Naive thymus-derived CD8-positive, alpha-beta T cell (primary cell): ENCODE data around the gene ZMIZ2. TPM values are rescaled to one million over a fixed set of nuclear protein-coding genes. Genes with fewer than 3 reads are reported as not detected.

Source experiments
- ATAC-seq, 2 donors: fragments of 150-1000 bp; cut with Tn5 transposase in 1 of 2; sonication (Bioruptor Pico), chemical (Tn5 transposase) in 1 of 2; 1 replicate in 1 of 2; 2 replicates in 1 of 2; pipeline ENCODE4 v1.10.0; 2021; ENCODE audit warnings: mild to moderate bottlenecking in 2 of 2, moderate library complexity in 2 of 2
- POLR2A ChIA-PET: fragments of 350-600 bp; sonication (Branson Sonifier 250); formaldehyde crosslinking; loops from one replicate; lab custom pipeline; 2021; ENCODE audit warnings: antibody characterized with exemption; lab: Charles Lee
- DNase-seq, 10 donors: peaks; one replicate each; pipeline versions ENCODE4 v3.0.0 to v3.0.0-alpha.2; 2020 to 2022
- H3K27ac Mint-ChIP-seq, 10 donors: one replicate each; pipeline ENCODE4 v1.8.0; 2020 to 2022; ENCODE audit warnings: mild to moderate bottlenecking in 10 of 10, mixed read lengths in 10 of 10, moderate library complexity in 4 of 10, inconsistent platforms in 1 of 10
- H3K27me3 Mint-ChIP-seq, 5 donors: one replicate each; pipeline ENCODE4 v1.8.0; 2021 to 2022; ENCODE audit warnings: mixed read lengths in 5 of 5
- H3K36me3 Mint-ChIP-seq, 3 donors: one replicate each; pipeline ENCODE4 v1.8.0; 2020 to 2022; ENCODE audit warnings: mixed read lengths in 3 of 3, mild to moderate bottlenecking in 2 of 3, inconsistent platforms in 1 of 3
- H3K4me1 Mint-ChIP-seq, 4 donors: one replicate each; pipeline ENCODE4 v1.8.0; 2021 to 2022; ENCODE audit warnings: mixed read lengths in 4 of 4
- H3K4me3 Mint-ChIP-seq, 10 donors: one replicate each; pipeline ENCODE4 v1.8.0; 2020 to 2022; ENCODE audit warnings: mild to moderate bottlenecking in 10 of 10, mixed read lengths in 10 of 10, moderate library complexity in 6 of 10, inconsistent platforms in 1 of 10
- H3K9me3 Mint-ChIP-seq, 9 donors: one replicate each; pipeline ENCODE4 v1.8.0; 2020 to 2022; ENCODE audit warnings: mixed read lengths in 9 of 9, mild to moderate bottlenecking in 3 of 9, inconsistent platforms in 1 of 9, moderate library complexity in 1 of 9
- polyA plus RNA-seq, 3 donors: library from polyadenylated mRNA; unstranded; fragments of 300-500 nt; fragmentation: Illumina TruSeq; gene quantifications; one replicate each; pipeline ENCODE4 v1.2.3, GENCODE V29; 2021
- total RNA-seq, 8 experiments: library from RNA in 2 of 8; stranded (reverse) in 2 of 8; gene quantifications; one replicate each; pipeline ENCODE4 v1.2.3 and lab custom pipeline; 2021 to 2026

ZMIZ2 gene
- total and polyA plus RNA-seq, 5 experiments from 2014 or later = 2.6 to 149 (median 8.1) TPM

GRCh38 chr7:44750921-44751571 is 2.4 kb downstream of the ZMIZ2 start:
- peaks cover 29 to 59% (median 45%) of the 10 kb centered on the region in 4 donors for H3K4me1 Mint-ChIP-seq
- DNase-seq (peak in 7 of 10 donors; percentile 18 to 58 (median 40)), ATAC-seq (peak; percentile 31 to 49)
- POLR2A ChIA-PET = interaction anchor here (1.3 to 3.8 kb wide), 4 partner anchors 17 to 179 kb away, joined by 4 to 28 read pairs (median 12); partner anchors contain the start of genes OGDH and PPIA
- no peaks in the 10 kb centered on the region for H3K9me3 Mint-ChIP-seq
- no peaks in the 10 kb centered on the region for H3K27me3 Mint-ChIP-seq
- H3K36me3 Mint-ChIP-seq = peaks cover 0 to 5% (median 0%) of the 10 kb centered on the region in 3 donors
- H3K27ac Mint-ChIP-seq = peak overlapping the region; percentile 53 to 90 (median 84)
- H3K4me3 Mint-ChIP-seq = peak overlapping the region; percentile 80 to 95 (median 86)

DNA sequence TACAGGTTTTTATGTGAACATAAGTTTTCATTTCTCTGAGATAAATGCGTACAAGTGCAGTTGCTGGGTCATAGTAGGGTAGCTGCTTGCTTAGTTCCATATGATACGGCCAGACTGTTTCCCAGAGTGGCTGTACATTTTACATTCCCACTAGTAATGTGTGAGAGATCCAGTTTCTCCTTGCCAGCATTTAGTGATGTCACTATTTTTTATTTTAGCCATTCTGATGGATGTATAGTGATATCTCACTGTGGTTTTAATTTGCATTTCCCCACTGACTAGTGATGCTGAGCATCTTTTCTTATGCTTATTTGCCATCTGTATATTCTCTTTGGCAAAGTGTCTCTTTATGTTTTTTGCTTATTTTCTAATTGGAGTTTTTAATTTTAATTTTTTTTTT is 4.2 kb downstream of the ZMIZ2 start:
- H3K27ac Mint-ChIP-seq = peak overlapping the region in 1 of 10 donors; percentile 58
- POLR2A ChIA-PET = interaction anchor here (0.7 kb wide), 1 partner anchor 147 kb away, joined by 3 read pairs; no protein-coding TSS in a partner anchor
- H3K4me1 Mint-ChIP-seq = peaks cover 24 to 53% (median 42%) of the 10 kb centered on the region in 4 donors
- peaks cover 0 to 5% (median 0%) of the 10 kb centered on the region in 3 donors for H3K36me3 Mint-ChIP-seq
- no peak for DNase-seq
- no peak for ATAC-seq
- no peaks in the 10 kb centered on the region for H3K27me3 Mint-ChIP-seq
- H3K9me3 Mint-ChIP-seq = no peaks in the 10 kb centered on the region
- H3K4me3 Mint-ChIP-seq = no peak overlapping the region

DNA sequence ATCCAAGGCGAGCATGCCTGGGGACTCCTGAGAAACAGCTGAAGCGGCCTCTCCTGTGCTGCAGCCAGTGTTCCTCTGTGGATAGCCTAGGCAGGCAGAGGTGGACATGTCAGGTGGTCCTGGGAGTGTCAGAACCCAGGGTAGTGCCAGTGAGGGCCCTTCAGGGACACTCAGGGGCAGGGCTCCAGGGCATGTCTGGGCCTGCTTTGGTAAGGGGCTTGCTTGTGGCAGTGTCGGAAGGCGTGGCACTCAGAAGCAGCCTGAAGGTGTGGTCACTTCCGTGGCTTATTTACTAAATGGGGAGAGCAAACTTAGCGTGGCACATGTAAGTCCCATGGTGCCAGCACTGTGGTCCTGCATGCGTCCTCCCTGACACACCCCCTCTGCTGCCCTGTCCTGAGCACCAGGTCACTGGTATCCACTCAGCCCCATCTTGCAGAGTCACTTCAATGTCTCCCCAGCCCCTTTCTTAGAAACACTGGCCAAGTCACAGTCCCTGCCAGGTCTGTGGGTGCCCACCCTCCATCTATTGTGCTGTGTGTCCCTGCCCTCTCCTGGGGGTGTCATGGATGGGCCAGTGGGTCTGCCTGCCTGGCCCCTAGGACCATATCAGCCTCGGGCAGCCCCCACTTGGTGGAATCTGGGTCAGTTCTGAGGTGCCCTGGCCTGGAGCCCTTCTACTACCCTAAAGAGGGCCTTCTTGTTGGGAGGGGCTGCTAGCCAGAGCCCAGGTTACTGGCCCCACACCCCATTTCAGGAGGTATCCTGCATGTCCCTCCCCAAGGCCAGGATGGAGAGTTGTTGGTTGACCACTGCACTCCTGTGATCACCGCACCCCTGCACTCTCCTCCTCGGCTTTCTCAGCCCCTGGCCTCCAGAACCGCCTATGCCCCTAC is 6.4 kb downstream of the ZMIZ2 start:
- POLR2A ChIA-PET = no interaction called here
- H3K27ac Mint-ChIP-seq = peak overlapping the region in 3 of 10 donors; percentile 65 to 76 (median 67)
- peaks cover 21 to 42% (median 32%) of the 10 kb centered on the region in 4 donors for H3K4me1 Mint-ChIP-seq
- ATAC-seq (no peak), DNase-seq (peak in 1 of 10 donors; percentile 55)
- no peak overlapping the region for H3K4me3 Mint-ChIP-seq
- H3K9me3 Mint-ChIP-seq = no peaks in the 10 kb centered on the region
- H3K36me3 Mint-ChIP-seq = peaks cover 0 to 15% (median 0%) of the 10 kb centered on the region in 3 donors
- no peaks in the 10 kb centered on the region for H3K27me3 Mint-ChIP-seq

GRCh38 chr7:44755698-44756627 is 7.3 kb downstream of the ZMIZ2 start:
- DNase-seq = peak in 1 of 10 donors; percentile 57
- no peaks in the 10 kb centered on the region for H3K27me3 Mint-ChIP-seq
- H3K9me3 Mint-ChIP-seq = no peaks in the 10 kb centered on the region
- POLR2A ChIA-PET = interaction anchor here (1.4 kb wide), 1 partner anchor 11 kb away, joined by 5 read pairs; no protein-coding TSS in a partner anchor
- no peak for ATAC-seq
- H3K27ac Mint-ChIP-seq = peak overlapping the region in 1 of 10 donors; percentile 76
- H3K4me3 Mint-ChIP-seq = no peak overlapping the region
- peaks cover 0 to 22% (median 3%) of the 10 kb centered on the region in 3 donors for H3K36me3 Mint-ChIP-seq
- peaks cover 13 to 33% (median 23%) of the 10 kb centered on the region in 4 donors for H3K4me1 Mint-ChIP-seq

GRCh38 chr7:44756904-44757303 is 8.3 kb downstream of the ZMIZ2 start:
- Mint-ChIP-seq H3K27me3 (no peaks in the 10 kb centered on the region), H3K4me3 (no peak overlapping the region)
- POLR2A ChIA-PET = interaction anchor here (1.0 to 1.4 kb wide), 2 partner anchors 8 to 10 kb away, joined by 3 to 5 read pairs; no protein-coding TSS in a partner anchor

DNA sequence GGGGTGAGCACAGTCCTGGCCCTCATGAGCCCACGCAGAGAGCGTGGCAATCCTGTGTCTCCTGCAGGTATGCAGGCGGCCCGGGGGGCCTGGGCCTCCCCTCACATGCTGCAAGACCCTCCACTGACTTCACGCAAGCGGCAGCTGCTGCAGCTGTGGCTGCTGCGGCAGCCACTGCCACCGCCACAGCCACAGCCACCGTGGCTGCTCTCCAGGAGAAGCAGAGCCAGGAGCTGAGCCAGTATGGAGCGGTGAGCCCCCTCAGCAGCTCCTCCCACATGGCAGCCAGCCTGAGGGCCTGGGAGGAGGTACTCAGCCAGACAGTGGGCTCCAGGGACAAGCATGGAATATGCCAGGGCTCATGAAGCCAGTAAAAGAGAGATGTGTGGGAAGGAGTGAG is 8.7 kb downstream of the ZMIZ2 start:
- no peak overlapping the region for H3K4me3 Mint-ChIP-seq
- H3K4me1 Mint-ChIP-seq = peaks cover 4 to 25% (median 15%) of the 10 kb centered on the region in 4 donors
- H3K9me3 Mint-ChIP-seq = no peaks in the 10 kb centered on the region
- H3K27ac Mint-ChIP-seq = no peak overlapping the region
- no peaks in the 10 kb centered on the region for H3K27me3 Mint-ChIP-seq
- peaks cover 0 to 28% (median 7%) of the 10 kb centered on the region in 3 donors for H3K36me3 Mint-ChIP-seq
- POLR2A ChIA-PET = interaction anchor here (1.0 to 1.4 kb wide), 2 partner anchors 8 to 10 kb away, joined by 3 to 5 read pairs; no protein-coding TSS in a partner anchor
- DNase-seq (no peak), ATAC-seq (no peak)

More at GRCh38 chr7:44756904-44757303, 8.3 kb downstream of the ZMIZ2 start:
- ATAC-seq (no peak), DNase-seq (peak in 1 of 10 donors; percentile 18)
- Mint-ChIP-seq H3K36me3 (peaks cover 0 to 24% (median 7%) of the 10 kb centered on the region in 3 donors), H3K9me3 (no peaks in the 10 kb centered on the region), H3K4me1 (peaks cover 7 to 28% (median 18%) of the 10 kb centered on the region in 4 donors), H3K27ac (no peak overlapping the region)

DNA sequence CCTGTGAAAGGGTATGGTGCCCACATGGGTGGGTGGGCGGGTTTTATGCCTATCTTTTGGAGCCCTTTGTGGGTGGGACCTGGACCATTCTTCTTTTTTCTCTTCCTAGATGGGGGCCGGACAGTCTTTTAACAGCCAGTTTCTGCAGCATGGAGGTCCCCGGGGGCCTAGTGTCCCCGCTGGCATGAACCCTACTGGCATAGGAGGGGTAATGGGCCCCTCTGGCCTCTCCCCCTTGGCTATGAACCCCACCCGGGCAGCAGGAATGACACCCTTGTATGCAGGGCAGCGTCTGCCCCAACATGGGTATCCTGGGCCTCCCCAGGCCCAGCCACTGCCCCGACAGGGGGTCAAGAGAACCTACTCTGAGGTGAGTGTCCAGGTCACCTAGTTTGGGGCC is 9.1 kb downstream of the ZMIZ2 start:
- Mint-ChIP-seq H3K9me3 (no peaks in the 10 kb centered on the region), H3K36me3 (peaks cover 0 to 30% (median 7%) of the 10 kb centered on the region in 3 donors), H3K27ac (no peak overlapping the region), H3K4me1 (peaks cover under 1 to 21% (median 12%) of the 10 kb centered on the region in 4 donors), H3K4me3 (no peak overlapping the region), H3K27me3 (no peaks in the 10 kb centered on the region)
- POLR2A ChIA-PET = interaction anchor here (0.9 to 1.0 kb wide), 2 partner anchors 9 to 40 kb away, joined by 3 read pairs; no protein-coding TSS in a partner anchor
- no peak for ATAC-seq
- peak in 1 of 10 donors; percentile 49 for DNase-seq

GRCh38 chr7:44759246-44759645 is 10.6 kb downstream of the ZMIZ2 start:
- Mint-ChIP-seq H3K9me3 (no peaks in the 10 kb centered on the region), H3K4me1 (peaks cover 0 to 15% (median 6%) of the 10 kb centered on the region in 4 donors), H3K27ac (no peak overlapping the region), H3K4me3 (no peak overlapping the region), H3K36me3 (peaks cover 0 to 45% (median 10%) of the 10 kb centered on the region in 3 donors), H3K27me3 (no peaks in the 10 kb centered on the region)
- POLR2A ChIA-PET = interaction anchor here (0.7 to 1.1 kb wide), 2 partner anchors 9 to 878 kb away, joined by 3 to 6 read pairs; no protein-coding TSS in a partner anchor
- no peak for ATAC-seq
- peak in 1 of 10 donors; percentile 27 for DNase-seq

DNA sequence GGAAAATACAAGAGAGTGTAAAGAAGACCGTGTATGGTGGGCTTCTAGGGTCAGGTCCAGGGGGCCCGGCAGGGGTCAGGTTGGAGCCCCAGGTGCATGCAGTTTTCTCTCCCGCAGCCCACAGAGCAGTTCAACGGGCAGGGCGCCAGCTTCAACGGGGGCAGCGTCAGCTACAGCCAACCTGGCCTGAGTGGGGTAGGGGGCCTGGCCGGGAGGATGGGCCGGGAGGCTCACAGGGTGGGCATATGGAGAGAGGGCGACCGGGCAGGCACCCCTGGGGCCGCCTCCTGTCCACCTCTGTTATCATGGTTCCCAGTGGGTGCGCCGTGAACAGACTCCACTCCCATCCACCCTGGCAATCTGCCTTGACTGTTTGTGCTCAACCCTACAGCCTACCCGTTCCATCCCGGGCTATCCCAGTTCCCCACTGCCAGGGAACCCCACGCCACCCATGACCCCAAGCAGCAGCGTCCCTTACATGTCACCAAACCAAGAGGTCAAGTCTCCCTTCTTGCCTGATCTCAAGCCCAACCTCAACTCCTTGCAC is 11.5 kb downstream of the ZMIZ2 start:
- POLR2A ChIA-PET = interaction anchor here (1.1 kb wide), 1 partner anchor 8 kb away, joined by 3 read pairs; no protein-coding TSS in a partner anchor
- Mint-ChIP-seq H3K27me3 (no peaks in the 10 kb centered on the region), H3K27ac (peak overlapping the region in 1 of 10 donors; percentile 72), H3K4me3 (no peak overlapping the region), H3K36me3 (peaks cover 0 to 51% (median 12%) of the 10 kb centered on the region in 3 donors), H3K9me3 (no peaks in the 10 kb centered on the region), H3K4me1 (peaks cover 0 to 11% (median 3%) of the 10 kb centered on the region in 4 donors)
- ATAC-seq = no peak
- DNase-seq = peak in 1 of 10 donors; percentile 59

- H3K4me3 Mint-ChIP-seq = no peak overlapping the region
- H3K27ac Mint-ChIP-seq = peak overlapping the region in 1 of 10 donors; percentile 34
- ATAC-seq (no peak), DNase-seq (no peak)
- H3K36me3 Mint-ChIP-seq = peaks cover 0 to 62% (median 18%) of the 10 kb centered on the region in 3 donors
- H3K9me3 Mint-ChIP-seq = no peaks in the 10 kb centered on the region
- H3K4me1 Mint-ChIP-seq = peaks cover 0 to 2% (median under 1%) of the 10 kb centered on the region in 4 donors
- POLR2A ChIA-PET = interaction anchor here (1.4 kb wide), 1 partner anchor 12 kb away, joined by 3 read pairs; no protein-coding TSS in a partner anchor
- H3K27me3 Mint-ChIP-seq = no peaks in the 10 kb centered on the region
Observed at GRCh38 chr7:44761207-44762161, 12.8 kb downstream of the ZMIZ2 start.
